Astrocyte (in vitro differentiated cells and primary cell): ENCODE data around the gene CHML. TPM values are rescaled to one million over a fixed set of nuclear protein-coding genes. Genes with fewer than 3 reads are reported as not detected.

Experiments used
- DNase-seq: peaks from one replicate; pipeline ENCODE4 v3.0.0-alpha.2; 2010; ENCODE audit warnings: low read depth
- FAIRE-seq: peaks from 2 replicates; lab custom pipeline; 2011; peaks lifted over from hg19 to GRCh38; lab: Jason Lieb, UNC
- H2AFZ ChIP-seq: 2 replicates; pipeline ENCODE4 v1.6.0; 2012; ENCODE audit warnings: low read depth, low read length, inconsistent platforms
- H3K27ac ChIP-seq: 2 replicates; pipeline ENCODE4 v1.5.1; 2011; ENCODE audit warnings: low read depth, low read length, inconsistent platforms
- H3K27me3 ChIP-seq: 2 replicates; pipeline ENCODE4 v1.6.0; 2011; ENCODE audit warnings: low read length, inconsistent platforms; ENCODE audit not compliant: insufficient read depth
- H3K36me3 ChIP-seq: 2 replicates; pipeline ENCODE4 v1.5.1; 2011; ENCODE audit warnings: low read length, inconsistent platforms; ENCODE audit not compliant: insufficient read depth
- H3K4me1 ChIP-seq: 2 replicates; pipeline ENCODE4 v1.5.1; 2011; ENCODE audit warnings: low read length, inconsistent platforms; ENCODE audit not compliant: insufficient read depth
- H3K4me2 ChIP-seq: 2 replicates; pipeline ENCODE4 v1.6.0; 2012; ENCODE audit warnings: low read length, inconsistent platforms
- H3K4me3 ChIP-seq: 2 replicates; pipeline ENCODE4 v1.5.1; 2011; ENCODE audit warnings: low read depth, mild to moderate bottlenecking, low read length, inconsistent platforms; ENCODE audit not compliant: insufficient read depth
- H3K79me2 ChIP-seq: 2 replicates; pipeline ENCODE4 v1.6.0; 2012; ENCODE audit warnings: mild to moderate bottlenecking, low read length, inconsistent platforms; ENCODE audit not compliant: insufficient read depth
- H3K9ac ChIP-seq: 2 replicates; pipeline ENCODE4 v1.6.0; 2012; ENCODE audit warnings: mild to moderate bottlenecking, low read length, inconsistent platforms
- H3K9me3 ChIP-seq: 2 replicates; pipeline ENCODE4 v1.5.1; 2012; ENCODE audit warnings: low read depth, mild to moderate bottlenecking, low read length, inconsistent platforms; ENCODE audit not compliant: insufficient read depth
- H4K20me1 ChIP-seq: 2 replicates; pipeline ENCODE4 v1.6.0; 2012; ENCODE audit warnings: low read length, inconsistent platforms; ENCODE audit not compliant: insufficient read depth
- H3K27ac Mint-ChIP-seq: one replicate; pipeline ENCODE4 v1.8.0; 2021; ENCODE audit warnings: mild to moderate bottlenecking, mixed read lengths; ENCODE audit not compliant: unreplicated experiment
- H3K27me3 Mint-ChIP-seq: one replicate; pipeline ENCODE4 v1.8.0; 2021; ENCODE audit warnings: low read depth, mixed read lengths; ENCODE audit not compliant: unreplicated experiment
- H3K36me3 Mint-ChIP-seq: one replicate; pipeline ENCODE4 v1.8.0; 2021; ENCODE audit warnings: low read depth, mixed read lengths; ENCODE audit not compliant: unreplicated experiment
- H3K4me1 Mint-ChIP-seq: one replicate; pipeline ENCODE4 v1.8.0; 2021; ENCODE audit warnings: low read depth, mixed read lengths; ENCODE audit not compliant: unreplicated experiment
- H3K4me3 Mint-ChIP-seq: one replicate; pipeline ENCODE4 v1.8.0; 2021; ENCODE audit warnings: mild to moderate bottlenecking, moderate library complexity, mixed read lengths; ENCODE audit not compliant: unreplicated experiment
- H3K9me3 Mint-ChIP-seq: one replicate; pipeline ENCODE4 v1.8.0; 2021; ENCODE audit warnings: mild to moderate bottlenecking, mixed read lengths; ENCODE audit not compliant: unreplicated experiment
- CTCF ChIP-seq: IDR thresholded peaks from 2 replicates; pipeline ENCODE4 v1.5.1; 2011; ENCODE audit warnings: low read depth, mild to moderate bottlenecking, inconsistent platforms, low read length, moderate library complexity; ENCODE audit not compliant: insufficient read depth
- EZH2 ChIP-seq: IDR thresholded peaks from 2 replicates; pipeline ENCODE4 v1.6.1; 2012; ENCODE audit warnings: mild to moderate bottlenecking, low read length, inconsistent platforms; ENCODE audit not compliant: insufficient read depth
- total RNA-seq: library from RNA; stranded (reverse); gene quantifications from 2 replicates; pipeline ENCODE4 v1.2.1, GENCODE V29; 2021

The CHML gene
- total RNA-seq, 1 donor from 2014 or later: 22.6 TPM

GRCh38 chr1:241603731-241604245, 36.4 kb downstream of the CHML start:
- H3K36me3 Mint-ChIP-seq: no peaks in the 10 kb centered on the region
- Histone ChIP-seq H2AFZ (no peak overlapping the region), H3K4me2 (peak overlapping the region; percentile 33), H3K4me1 (peaks cover 19% of the 10 kb centered on the region), H3K36me3 (no peaks in the 10 kb centered on the region), H3K9me3 (no peaks in the 10 kb centered on the region), H3K27ac (peak overlapping the region; percentile 59), H3K79me2 (no peaks in the 10 kb centered on the region), H3K4me3 (no peak overlapping the region), H3K9ac (no peak overlapping the region), H3K27me3 (no peaks in the 10 kb centered on the region), H4K20me1 (no peaks in the 10 kb centered on the region)
- no peaks in the 10 kb centered on the region for H3K9me3 Mint-ChIP-seq
- peak overlapping the region; percentile 70 for H3K27ac Mint-ChIP-seq
- H3K4me1 Mint-ChIP-seq: peaks cover 35% of the 10 kb centered on the region
- no peaks in the 10 kb centered on the region for H3K27me3 Mint-ChIP-seq
- no peak overlapping the region for H3K4me3 Mint-ChIP-seq
- peak; percentile 52 for FAIRE-seq
- no peak for TF ChIP-seq EZH2
- no peak for TF ChIP-seq CTCF
- peak; percentile 79 for DNase-seq

- Histone ChIP-seq H3K79me2 (no peaks in the 10 kb centered on the region), H3K27me3 (no peaks in the 10 kb centered on the region), H4K20me1 (no peaks in the 10 kb centered on the region), H2AFZ (no peak overlapping the region), H3K27ac (no peak overlapping the region), H3K4me2 (no peak overlapping the region), H3K9ac (no peak overlapping the region), H3K36me3 (no peaks in the 10 kb centered on the region), H3K9me3 (no peaks in the 10 kb centered on the region), H3K4me3 (no peak overlapping the region), H3K4me1 (peaks cover 5% of the 10 kb centered on the region)
- H3K4me3 Mint-ChIP-seq: no peak overlapping the region
- no peaks in the 10 kb centered on the region for H3K27me3 Mint-ChIP-seq
- TF ChIP-seq CTCF (no peak), EZH2 (no peak)
- no peaks in the 10 kb centered on the region for H3K36me3 Mint-ChIP-seq
- H3K27ac Mint-ChIP-seq: peak overlapping the region; percentile 2
- FAIRE-seq (no peak), DNase-seq (peak; percentile 27)
- no peaks in the 10 kb centered on the region for H3K9me3 Mint-ChIP-seq
- H3K4me1 Mint-ChIP-seq: peaks cover 39% of the 10 kb centered on the region
Measured at GRCh38 chr1:241600496-241600901, 39.7 kb downstream of the CHML start.

DNA sequence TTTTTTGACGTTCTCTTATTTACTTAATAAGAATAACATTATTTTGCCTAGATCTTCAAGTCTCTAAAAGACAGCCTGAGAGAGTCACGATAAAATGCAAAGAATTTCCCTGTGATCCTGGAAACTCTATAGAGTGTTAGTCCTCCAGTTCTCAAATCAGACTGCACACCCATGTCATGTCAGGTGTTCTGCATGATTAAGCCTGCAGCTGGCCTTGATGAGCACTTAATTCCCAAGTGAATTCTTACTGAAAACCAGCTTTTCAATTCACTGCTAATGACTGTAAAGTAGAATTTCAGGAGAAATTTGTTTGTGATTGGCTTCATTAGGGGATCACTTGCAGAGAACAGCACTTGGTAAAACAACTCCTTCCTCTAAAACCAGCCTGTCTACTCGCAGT, 41.9 kb downstream of the CHML start:
- Histone ChIP-seq H2AFZ (no peak overlapping the region), H3K27ac (no peak overlapping the region), H3K9me3 (no peaks in the 10 kb centered on the region), H3K27me3 (no peaks in the 10 kb centered on the region), H3K4me1 (peaks cover under 1% of the 10 kb centered on the region), H3K4me3 (no peak overlapping the region), H3K79me2 (no peaks in the 10 kb centered on the region), H4K20me1 (no peaks in the 10 kb centered on the region), H3K4me2 (no peak overlapping the region), H3K36me3 (no peaks in the 10 kb centered on the region), H3K9ac (no peak overlapping the region)
- Mint-ChIP-seq H3K4me3 (no peak overlapping the region), H3K27ac (no peak overlapping the region), H3K4me1 (peaks cover 29% of the 10 kb centered on the region), H3K9me3 (no peaks in the 10 kb centered on the region), H3K36me3 (no peaks in the 10 kb centered on the region), H3K27me3 (no peaks in the 10 kb centered on the region)
- no peak for TF ChIP-seq EZH2
- no peak for TF ChIP-seq CTCF
- DNase-seq: no peak
- no peak for FAIRE-seq
